Urinary bladder (tissue), 4 donors: ENCODE data around the gene RNASE7. TPM values are rescaled to one million over a fixed set of nuclear protein-coding genes. Genes with fewer than 3 reads are reported as not detected.

Experiments
- DNase-seq: peaks from one replicate; pipeline ENCODE4 v3.0.0-alpha.2; 2015; ENCODE audit errors: extremely low spot score
- H3K27ac ChIP-seq: one replicate; pipeline ENCODE4 v1.5.1; 2013; ENCODE audit warnings: low read depth, mild to moderate bottlenecking, moderate library complexity
- H3K36me3 ChIP-seq: one replicate; pipeline ENCODE4 v1.6.1; 2013; ENCODE audit warnings: mild to moderate bottlenecking, moderate library complexity; ENCODE audit not compliant: insufficient read depth
- H3K4me1 ChIP-seq: one replicate; pipeline ENCODE4 v1.6.1; 2013; ENCODE audit warnings: mild to moderate bottlenecking, moderate library complexity; ENCODE audit not compliant: insufficient read depth
- H3K4me3 ChIP-seq: one replicate; pipeline ENCODE4 v1.5.1; 2013; ENCODE audit warnings: low read depth, low read length
- WGBS: extraction: QIAGEN DNeasy Blood & Tissue Kit; methylation state at CpG from one replicate; pipeline ENCODE4 v1.1.7; 2013; 5-methylcytosine and 5-hydroxymethylcytosine counted together
- polyA plus RNA-seq: library from polyadenylated mRNA; stranded (reverse); fragments of 200-250 nt; gene quantifications from one replicate; pipeline ENCODE4 v1.2.3, GENCODE V29; 2013
- total RNA-seq: library from RNA; depleted of rRNA; stranded (reverse); fragments of >200 nt; gene quantifications from one replicate; pipeline ENCODE4 v1.2.3, GENCODE V29; 2014
- donor health status: healthy with polysubstance abuse.
- donor health status: healthy.

RNASE7 gene
- total and polyA plus RNA-seq, 2 donors = 0.06 TPM; not detected in 1

- Histone ChIP-seq H3K36me3 (peaks cover 1% of the 10 kb centered on the region), H3K4me1 (no peaks in the 10 kb centered on the region), H3K27ac (no peak overlapping the region), H3K4me3 (no peak overlapping the region)
- WGBS = 73% methylated on average over 17 of the region's 17 CpGs
- no peak for DNase-seq
Observed at GRCh38 chr14:21084998-21085853, 43.1 kb downstream of the RNASE7 start.

GRCh38 chr14:21086908-21087293 is 44.7 kb downstream of the RNASE7 start:
- WGBS = 78% methylated on average over 4 of the region's 4 CpGs
- H3K4me1 ChIP-seq = no peaks in the 10 kb centered on the region
- no peak overlapping the region for H3K27ac ChIP-seq
- no peak for DNase-seq
- no peak overlapping the region for H3K4me3 ChIP-seq
- no peaks in the 10 kb centered on the region for H3K36me3 ChIP-seq

- no peaks in the 10 kb centered on the region for H3K4me1 ChIP-seq
- WGBS = 23% methylated on average over 19 of the region's 19 CpGs
- no peak for DNase-seq
- peak overlapping the region; percentile 16 for H3K27ac ChIP-seq
- no peak overlapping the region for H3K4me3 ChIP-seq
- no peaks in the 10 kb centered on the region for H3K36me3 ChIP-seq
Observed at GRCh38 chr14:21087294-21088091, 45.3 kb downstream of the RNASE7 start.

GRCh38 chr14:21088687-21089086 is 46.5 kb downstream of the RNASE7 start:
- WGBS = 79% methylated on average over 4 of the region's 4 CpGs
- no peaks in the 10 kb centered on the region for H3K4me1 ChIP-seq
- H3K27ac ChIP-seq = no peak overlapping the region
- no peak overlapping the region for H3K4me3 ChIP-seq
- H3K36me3 ChIP-seq = no peaks in the 10 kb centered on the region
- no peak for DNase-seq

- H3K36me3 ChIP-seq = no peaks in the 10 kb centered on the region
- no peak overlapping the region for H3K27ac ChIP-seq
- DNase-seq = no peak
- no peaks in the 10 kb centered on the region for H3K4me1 ChIP-seq
- no peak overlapping the region for H3K4me3 ChIP-seq
- 51% methylated on average over 1 of the region's 1 CpG for WGBS
Observed at GRCh38 chr14:21089271-21089670, 47.1 kb downstream of the RNASE7 start.

GRCh38 chr14:21089877-21090193 is 47.7 kb downstream of the RNASE7 start:
- Histone ChIP-seq H3K4me1 (no peaks in the 10 kb centered on the region), H3K27ac (no peak overlapping the region), H3K36me3 (no peaks in the 10 kb centered on the region), H3K4me3 (no peak overlapping the region)
- 72% methylated on average over 5 of the region's 5 CpGs for WGBS
- DNase-seq = no peak

- no peak for DNase-seq
- no peaks in the 10 kb centered on the region for H3K36me3 ChIP-seq
- no peaks in the 10 kb centered on the region for H3K4me1 ChIP-seq
- no peak overlapping the region for H3K27ac ChIP-seq
- no peak overlapping the region for H3K4me3 ChIP-seq
- WGBS = 86% methylated on average over 45 of the region's 45 CpGs
Observed at GRCh38 chr14:21090194-21090939, 48.2 kb downstream of the RNASE7 start.

GRCh38 chr14:21090940-21091663 is 48.9 kb downstream of the RNASE7 start:
- DNase-seq = no peak
- no peak overlapping the region for H3K4me3 ChIP-seq
- no peaks in the 10 kb centered on the region for H3K36me3 ChIP-seq
- H3K27ac ChIP-seq = no peak overlapping the region
- whole genome bisulfite sequencing = 86% methylated on average over 45 of the region's 45 CpGs
- no peaks in the 10 kb centered on the region for H3K4me1 ChIP-seq

GRCh38 chr14:21091821-21092272 is 49.7 kb downstream of the RNASE7 start:
- 92% methylated on average over 42 of the region's 42 CpGs for WGBS
- no peak overlapping the region for H3K4me3 ChIP-seq
- DNase-seq = no peak
- no peaks in the 10 kb centered on the region for H3K4me1 ChIP-seq
- no peaks in the 10 kb centered on the region for H3K36me3 ChIP-seq
- H3K27ac ChIP-seq = no peak overlapping the region

GRCh38 chr14:21092273-21093011 is 50.3 kb downstream of the RNASE7 start:
- 46% methylated on average over 59 of the region's 59 CpGs for WGBS
- DNase-seq = no peak
- Histone ChIP-seq H3K27ac (no peak overlapping the region), H3K4me3 (no peak overlapping the region), H3K36me3 (no peaks in the 10 kb centered on the region), H3K4me1 (peaks cover 3% of the 10 kb centered on the region)

- H3K27ac ChIP-seq = no peak overlapping the region
- peaks cover 3% of the 10 kb centered on the region for H3K4me1 ChIP-seq
- H3K36me3 ChIP-seq = no peaks in the 10 kb centered on the region
- 74% methylated on average over 36 of the region's 36 CpGs for WGBS
- no peak overlapping the region for H3K4me3 ChIP-seq
- DNase-seq = no peak
Observed at GRCh38 chr14:21093018-21093417, 50.9 kb downstream of the RNASE7 start.
